Activated CD4-positive, CD25-positive, alpha-beta regulatory T cell treated with anti-CD3 and anti-CD28 coated beads, Interleukin-2, amount 50 U/mL, for 16 hours (primary cell): ENCODE measurements around the gene ADAT2.
"Not testable (repeated sequence)": the region's sequence is repeated elsewhere in the genome, so short reads cannot be mapped to it uniquely, and the experiment has no call there.

Experiments
- DNase-seq: peaks from one replicate; pipeline ENCODE4 v3.0.0-alpha.2; 2020; ENCODE audit warnings: low read depth, low spot score

The ADAT2 gene

DNA sequence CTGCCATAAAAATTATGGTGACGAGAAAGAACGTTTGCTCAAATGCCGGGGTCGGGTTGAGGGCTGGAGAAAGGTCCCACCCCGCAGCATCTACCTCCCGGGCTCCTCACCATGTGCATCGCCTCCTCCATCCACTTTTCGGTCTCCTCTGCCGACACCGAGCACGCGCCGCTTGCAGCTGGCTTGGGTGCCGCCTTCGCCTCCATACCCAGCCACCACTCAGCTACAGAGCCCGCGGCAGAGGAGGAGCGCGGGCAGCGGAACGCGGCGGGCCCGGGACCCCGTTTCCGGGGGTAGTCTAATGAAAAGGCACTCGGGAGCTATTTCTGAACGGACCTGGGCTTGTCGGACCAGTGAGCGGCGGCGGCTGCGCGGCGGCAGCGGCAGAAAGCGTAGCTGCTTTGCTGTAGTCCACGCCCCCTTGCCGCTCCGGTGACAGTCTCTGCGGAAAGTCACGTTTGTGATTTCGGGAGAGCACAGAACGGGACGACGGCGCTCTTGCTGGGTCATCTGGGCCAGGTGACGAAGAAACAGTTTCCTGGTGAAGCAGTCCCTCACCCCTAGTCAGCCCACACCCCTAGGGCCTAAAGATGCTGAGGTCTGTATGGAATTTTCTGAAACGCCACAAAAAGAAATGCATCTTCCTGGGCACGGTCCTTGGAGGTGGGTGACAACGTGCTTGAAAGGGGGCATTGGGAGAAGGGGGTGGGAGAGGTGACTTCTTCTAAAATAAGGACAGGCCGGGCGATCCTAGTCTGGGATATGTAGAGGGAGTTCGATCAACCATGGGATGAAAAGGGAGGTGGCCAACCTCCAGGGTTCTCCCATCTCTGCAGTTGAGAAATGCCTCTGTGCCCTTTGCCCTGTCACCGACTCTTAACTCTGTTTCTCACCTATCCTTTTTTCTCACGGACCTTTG lies at the start of gene ADAT2, which contains the start of gene PEX3:
TSS of gene ADAT2 (minus strand) at position 243 of the 919 bp plus-strand sequence. CDS start at position 206, 37 bp downstream.
TSS of gene PEX3 (plus strand) at position 353 of the 919 bp plus-strand sequence. CDS start at position 591, 238 bp downstream.
- peak; percentile 80 for DNase-seq

DNA sequence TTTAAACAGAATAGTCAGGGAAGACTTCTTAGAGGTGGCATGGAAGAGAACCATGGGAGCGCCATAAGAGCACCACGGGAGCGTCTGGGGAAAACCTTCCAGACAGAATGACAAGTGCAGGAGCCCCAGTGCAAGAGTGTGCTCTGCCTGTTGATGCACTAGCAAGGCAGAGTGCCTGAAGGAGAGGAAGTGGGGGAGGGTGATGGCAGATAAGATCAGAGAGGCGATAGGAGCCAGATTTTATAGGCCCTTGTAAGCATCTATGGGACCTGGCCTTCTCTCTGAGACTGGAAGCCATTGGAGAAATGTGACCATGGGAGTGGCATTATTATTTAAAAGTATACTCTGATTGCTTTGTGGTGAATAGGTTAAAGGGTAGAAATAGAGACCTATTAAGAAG lies 47.9 kb upstream of the ADAT2 start:
- no peak for DNase-seq

DNA sequence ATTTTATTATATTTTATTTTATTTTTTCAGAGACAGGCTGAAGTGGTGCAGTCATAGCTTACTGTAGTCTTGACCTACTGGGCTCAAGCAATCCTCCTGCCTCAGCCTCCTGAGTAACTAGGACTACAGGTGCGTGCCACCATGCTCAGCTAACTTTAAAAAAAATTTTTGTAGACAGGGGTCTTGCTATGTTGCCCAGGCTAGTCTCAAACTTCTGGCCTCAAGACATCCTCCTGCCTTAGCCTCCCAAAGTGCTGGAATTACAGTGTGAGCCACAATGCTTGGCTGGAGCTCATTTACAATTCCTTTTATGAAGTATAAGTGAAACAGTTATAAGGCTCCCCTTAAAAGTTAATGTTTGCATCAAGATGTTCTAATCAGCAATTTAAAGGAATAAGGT lies 46.5 kb upstream of the ADAT2 start:
- DNase-seq: no peak

DNA sequence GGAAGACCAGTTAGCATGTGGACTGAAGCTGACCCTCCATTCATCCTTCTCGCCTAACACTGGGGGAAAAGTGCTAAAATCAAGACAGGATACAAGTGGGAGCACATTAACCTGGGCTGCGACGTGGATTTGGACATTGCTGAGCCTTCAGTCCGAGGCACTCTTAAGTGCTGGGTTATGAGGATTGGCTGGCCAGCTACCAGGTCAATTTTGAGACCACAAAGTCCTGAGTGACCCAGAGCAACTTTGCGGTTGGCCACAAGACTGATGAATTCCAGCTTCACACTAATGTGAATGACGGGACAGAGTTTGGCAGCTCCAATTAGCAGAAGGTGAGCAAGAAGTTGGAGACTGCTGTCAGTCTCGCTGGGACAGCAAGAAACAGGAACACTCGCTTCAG lies 40.3 kb upstream of the ADAT2 start:
- DNase-seq: no peak

DNA sequence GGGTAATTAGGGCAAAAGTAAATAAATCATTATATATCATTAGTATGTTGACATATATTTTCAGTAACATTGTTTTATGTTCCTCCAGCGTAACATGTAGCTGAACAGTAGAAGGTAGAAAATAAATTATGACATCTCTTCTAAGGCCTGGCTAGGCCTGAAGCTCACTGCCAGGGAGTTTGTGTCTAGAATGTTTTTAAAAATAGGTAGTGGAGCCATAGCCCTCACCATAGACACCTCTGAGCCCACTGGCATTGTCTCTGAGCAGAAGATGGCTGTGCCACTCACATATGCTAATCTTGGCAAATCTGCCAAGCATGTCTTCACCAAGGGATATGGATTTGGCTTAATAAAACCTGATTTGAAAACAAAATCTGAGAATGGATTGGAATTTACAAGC lies 39.7 kb upstream of the ADAT2 start:
- no peak for DNase-seq

DNA sequence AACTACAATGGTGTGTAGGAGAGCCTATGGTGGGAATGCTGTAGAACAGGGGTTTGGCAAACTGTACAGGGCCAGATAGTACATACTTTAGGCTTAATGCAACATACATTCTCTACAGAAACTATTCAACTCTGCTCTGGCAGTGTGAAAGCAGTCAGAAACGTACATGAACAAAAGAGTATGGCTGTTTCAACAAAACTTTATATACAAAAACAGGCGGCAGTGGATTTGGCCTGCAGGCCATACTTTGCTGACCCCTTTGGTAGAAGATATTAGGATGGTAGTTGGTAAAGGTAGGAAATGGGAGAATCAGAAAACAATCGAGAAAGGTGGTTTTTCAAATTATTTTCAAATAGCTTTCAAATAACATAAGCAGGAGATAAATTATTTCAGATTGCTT lies 36.3 kb upstream of the ADAT2 start:
- DNase-seq: no peak

DNA sequence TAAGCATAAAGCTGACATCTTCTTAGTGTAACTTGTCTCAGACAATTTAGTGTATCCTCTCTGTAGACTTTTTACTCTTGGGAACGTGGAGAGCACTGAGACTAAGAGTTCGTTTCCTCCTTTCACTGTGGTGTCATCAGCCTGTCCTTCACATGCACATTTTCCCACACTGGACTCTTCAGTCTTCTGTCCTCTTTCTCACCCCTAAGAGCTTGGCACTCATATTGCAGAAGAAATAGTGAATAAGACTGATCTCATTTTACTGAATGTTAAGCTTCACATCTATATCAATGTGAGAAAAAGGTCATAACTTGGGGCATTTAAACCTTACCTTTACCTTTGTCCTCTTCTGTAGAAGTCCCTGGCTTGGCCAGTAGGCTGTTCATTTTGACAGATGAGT lies 35.5 kb upstream of the ADAT2 start:
- DNase-seq: no peak

DNA sequence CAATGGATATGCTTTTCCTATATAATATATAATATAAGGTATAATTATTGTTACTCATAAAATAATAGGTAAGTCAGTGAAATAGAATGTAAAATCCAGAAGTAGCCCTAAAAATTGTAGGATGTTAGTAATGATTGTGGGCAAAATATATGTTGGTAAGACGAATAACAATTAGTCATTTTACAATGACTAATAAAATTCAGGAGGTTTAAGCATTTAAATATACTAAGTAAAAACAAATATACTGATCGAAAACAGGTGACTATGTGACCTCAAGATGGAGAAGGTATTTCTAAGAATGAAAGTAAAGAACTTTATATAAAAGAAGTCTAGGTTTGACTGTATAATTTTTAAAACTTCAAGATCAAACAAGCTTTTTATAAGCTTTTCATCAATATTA lies 32.1 kb upstream of the ADAT2 start:
- no peak for DNase-seq

DNA sequence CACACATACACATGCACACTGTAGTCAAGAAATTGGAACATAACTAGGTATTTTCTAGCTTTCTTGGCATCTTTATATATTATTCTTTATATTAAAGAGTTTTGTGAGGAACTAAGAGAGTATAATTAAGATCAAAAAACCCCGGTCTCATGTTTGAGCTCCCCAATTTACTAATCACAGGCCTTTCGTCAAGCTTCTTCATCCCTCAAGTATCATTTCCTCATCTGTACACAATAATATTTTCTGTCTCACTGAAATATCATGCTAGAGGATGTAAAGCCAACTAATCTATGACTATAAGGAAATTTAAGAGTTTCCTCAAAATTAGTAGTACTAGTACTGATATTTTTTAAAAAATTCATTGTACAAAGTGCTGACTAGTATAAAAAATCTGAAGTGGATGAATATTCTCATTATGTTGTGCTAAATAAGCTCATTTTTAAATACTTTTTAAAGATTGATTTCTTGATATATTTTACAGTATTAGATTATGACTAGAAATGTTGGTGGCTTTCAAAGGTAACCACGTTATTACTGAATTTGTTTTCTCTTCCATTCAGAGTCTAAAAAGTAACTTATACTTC lies 28.1 kb upstream of the ADAT2 start:
- DNase-seq: no peak

DNA sequence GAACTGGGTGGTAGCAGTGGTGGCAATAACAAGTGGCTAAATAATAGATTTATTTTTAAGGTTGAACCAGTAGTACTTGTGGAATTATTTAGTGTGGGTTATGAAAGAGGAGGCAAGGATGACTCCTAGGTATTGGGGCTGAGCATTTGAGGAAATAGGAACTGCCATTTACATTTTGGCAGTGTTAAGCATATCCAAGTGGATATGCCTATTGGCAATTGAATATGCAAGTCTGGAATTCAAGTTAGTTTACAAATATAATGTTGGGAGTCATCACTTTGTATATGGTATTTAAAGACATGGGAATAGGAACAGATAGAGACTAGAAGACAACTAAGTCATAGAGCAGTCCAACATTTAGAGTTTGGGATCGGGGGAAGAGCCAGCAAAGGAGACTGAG lies 26.1 kb upstream of the ADAT2 start:
- DNase-seq: no peak

DNA sequence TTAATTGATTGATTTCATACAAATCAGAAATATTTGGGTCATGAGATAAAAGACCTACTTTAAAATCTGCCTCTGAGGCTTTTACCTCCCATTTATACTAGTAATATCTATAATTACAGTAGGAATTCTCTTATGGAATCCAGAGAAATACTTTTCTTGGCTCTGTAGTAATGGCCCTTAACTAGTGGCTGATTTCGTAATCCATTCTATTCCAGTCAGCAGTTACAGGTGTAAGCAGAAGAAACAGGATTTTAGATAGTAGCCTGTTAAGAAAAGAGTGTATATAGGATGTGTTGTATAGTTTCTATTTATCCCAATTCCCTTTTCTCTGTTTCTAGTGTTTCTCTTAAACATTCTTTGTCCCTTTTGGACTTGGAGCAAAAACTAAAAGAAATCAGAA lies 21.3 kb upstream of the ADAT2 start:
- DNase-seq: no peak

DNA sequence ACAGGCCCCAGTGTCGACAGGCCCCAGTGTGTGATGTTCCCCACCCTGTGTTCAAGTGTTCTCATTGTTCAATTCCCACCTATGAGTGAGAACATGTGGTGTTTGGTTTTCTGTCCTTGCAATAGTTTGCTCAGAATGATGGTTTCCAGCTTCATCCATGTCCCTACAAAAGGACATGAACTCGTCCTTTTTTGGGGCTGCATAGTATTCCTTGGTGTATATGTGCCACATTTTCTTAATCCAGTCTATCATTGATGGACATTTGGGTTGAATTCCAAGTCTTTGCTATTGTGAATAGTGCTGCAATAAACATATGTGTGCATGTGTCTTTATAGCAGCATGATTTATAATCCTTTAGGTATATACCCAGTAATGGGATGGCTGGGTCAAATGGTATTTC lies 18.3 kb upstream of the ADAT2 start:
- not testable (repeated sequence) for DNase-seq

DNA sequence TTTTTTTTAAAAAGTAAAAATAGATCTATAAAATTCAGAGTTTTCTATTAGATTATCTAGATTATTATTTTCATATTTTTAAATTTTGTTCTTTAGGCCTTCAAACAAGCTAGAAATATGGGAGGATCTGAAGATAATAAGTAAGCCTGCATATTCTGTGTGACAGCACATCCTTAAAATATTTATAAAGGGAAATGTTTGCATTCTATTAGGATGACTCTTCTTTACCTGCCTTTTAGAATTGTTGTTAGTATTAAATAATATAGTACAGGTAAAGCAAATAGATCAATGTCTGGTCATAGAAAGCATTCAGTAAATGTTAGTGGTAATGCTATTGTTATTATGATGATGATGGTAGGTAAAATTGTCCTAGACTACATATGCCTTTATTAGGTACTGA lies 17.5 kb upstream of the ADAT2 start:
- no peak for DNase-seq

DNA sequence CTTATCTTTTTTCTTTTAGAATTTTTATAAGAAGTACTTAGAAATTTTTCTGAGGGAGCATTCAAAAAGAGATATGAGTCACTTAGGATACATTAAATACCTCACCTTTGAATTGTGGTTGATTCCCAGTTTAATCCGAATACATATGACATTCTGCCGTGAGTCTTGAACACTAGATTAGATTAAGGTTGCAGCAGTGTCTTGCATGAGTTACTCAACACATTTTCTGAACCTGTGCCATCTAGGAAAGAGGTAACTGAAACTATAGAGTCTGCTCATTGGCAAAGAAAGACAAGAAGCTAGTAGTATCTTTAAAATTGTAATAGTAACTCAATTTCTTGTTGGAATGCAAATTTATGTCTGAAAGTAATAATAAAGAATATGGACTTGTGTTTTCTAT lies 15.1 kb upstream of the ADAT2 start:
- DNase-seq: no peak

DNA sequence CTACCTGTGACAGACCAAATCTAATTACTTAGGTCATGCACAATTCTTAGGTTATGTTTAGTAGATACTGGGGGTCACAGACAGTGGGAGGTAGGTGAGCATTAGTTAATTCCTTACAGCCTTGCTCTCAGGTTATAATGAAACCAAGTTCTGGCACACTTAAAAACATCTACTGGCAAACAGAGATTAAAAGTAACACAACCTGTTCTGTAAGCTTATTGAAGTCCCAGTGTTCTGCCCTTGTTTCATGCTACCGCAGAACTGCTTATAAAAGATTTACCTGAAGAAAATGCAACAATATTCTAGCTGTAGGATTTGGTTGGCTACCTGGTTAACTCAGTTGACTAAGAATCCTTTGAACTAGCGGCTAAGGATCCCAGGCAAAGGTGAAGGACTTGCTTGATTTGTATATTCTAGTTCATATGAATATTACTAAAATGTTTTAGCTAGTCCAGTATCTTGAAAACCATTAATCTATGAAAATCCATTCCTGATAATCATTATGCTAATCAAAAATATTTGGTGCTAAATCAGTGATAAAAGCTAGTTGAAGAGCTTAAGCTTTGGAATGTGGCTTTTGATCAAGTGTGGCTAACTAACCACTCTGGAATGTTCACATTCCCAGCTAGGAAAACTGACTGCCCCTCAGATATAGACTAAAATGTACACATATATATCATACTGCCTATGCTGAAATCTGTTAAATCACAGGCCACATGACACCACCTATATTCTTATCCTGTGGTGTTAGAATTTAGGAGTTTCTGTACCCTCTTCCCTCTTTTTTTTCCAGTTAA lies 7.3 kb upstream of the ADAT2 start:
- no peak for DNase-seq

DNA sequence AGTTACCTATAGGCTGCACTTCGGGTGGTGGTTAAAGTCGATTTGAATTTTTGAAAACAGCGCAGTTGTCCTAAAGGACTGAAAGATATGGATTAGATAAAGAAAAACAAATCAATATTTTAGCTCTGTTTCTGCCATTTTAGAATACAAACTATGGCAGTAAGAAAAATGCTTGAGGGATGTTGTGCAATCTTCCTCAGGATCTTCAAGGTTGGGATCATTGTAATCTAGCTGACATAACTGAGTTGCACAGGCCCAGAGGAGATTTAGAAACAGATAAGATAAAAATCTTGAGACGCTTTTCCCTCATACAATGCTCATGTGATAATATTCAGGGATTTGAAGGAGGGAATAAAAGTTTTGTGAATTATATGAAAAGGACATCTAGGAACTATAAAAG lies 1.0 kb upstream of the ADAT2 start:
- no peak for DNase-seq

DNA sequence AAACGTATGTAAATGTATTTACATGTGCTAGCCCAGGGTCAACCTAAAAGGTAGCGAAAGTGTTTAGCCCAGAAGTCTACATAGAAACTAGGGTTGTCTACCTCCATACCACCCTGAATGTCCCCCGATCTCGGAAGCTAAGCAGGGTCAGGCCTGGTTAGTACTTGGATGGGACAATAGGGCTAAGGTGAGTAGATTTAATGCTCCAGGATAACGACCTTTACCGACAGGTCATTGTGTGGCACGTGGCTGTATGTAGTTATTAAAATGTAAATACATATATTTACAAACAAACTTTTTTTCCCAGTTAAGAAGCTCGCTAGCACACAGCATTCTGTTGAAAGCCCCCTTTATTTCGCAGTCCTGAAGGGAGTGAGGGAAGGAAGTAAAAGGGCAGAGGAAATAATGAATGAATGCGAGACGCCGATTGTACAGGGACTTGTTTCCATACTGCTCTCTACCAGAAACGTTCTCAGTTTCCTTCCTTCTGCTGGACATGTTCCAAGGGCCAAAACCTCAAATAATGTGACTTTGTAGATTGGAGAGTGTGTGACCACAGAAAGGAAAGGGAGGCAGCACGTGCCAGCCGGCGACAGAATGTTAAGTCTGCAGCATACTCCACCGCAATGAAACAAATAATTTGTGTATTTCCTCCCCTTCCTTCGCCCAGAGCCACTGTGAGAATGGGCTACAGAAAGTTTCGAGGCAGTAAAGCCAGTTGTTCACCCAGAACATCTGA lies 612 bp downstream of the ADAT2 start:
- DNase-seq: no peak

DNA sequence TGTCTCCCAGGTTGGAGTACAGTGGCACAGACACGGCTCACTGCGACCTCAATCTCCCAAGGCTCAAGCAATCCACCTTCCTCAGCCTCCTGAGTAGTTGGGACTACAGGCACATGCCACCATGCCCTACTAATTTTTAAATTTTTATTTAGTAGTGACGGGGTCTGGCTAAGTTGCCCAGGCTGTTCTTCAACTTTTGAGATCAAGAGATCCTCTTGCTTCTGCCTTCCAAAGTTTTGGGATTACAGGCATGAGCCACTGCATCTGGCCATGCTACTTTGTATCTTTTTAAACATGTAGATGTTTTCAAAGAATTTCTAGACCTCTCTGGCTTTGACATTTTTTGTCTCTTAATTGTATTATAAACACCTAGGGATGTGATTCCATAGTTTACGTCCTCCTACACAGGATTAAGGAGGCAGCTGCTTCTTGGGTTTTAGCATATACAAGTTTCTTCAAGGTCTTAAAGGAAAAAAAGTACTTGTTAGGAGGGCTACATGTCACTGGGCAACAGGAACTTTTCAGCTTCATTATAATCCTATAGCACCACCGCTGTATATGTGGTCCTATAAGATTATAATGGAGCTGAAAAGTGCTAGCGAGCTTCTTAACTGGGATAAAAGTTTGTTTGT lies 1.3 kb downstream of the ADAT2 start:
- no peak for DNase-seq

DNA sequence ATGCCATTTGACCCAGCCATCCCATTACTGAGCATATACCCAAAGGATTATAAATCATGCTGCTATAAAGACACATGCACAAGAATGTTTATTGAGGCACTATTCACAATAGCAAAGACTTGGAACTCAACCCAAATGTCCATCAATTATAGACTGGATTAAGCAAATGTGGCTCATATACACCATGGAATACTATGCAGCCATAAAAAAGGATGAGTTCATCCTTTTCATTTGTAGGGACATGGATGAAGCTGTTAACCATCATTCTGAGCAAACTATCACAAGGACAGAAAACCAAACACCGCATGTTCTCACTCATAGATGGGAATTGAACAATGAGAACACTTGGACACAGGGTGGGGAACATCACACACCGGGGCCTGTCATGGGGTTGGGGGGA lies 2.6 kb downstream of the ADAT2 start:
- not testable (repeated sequence) for DNase-seq

DNA sequence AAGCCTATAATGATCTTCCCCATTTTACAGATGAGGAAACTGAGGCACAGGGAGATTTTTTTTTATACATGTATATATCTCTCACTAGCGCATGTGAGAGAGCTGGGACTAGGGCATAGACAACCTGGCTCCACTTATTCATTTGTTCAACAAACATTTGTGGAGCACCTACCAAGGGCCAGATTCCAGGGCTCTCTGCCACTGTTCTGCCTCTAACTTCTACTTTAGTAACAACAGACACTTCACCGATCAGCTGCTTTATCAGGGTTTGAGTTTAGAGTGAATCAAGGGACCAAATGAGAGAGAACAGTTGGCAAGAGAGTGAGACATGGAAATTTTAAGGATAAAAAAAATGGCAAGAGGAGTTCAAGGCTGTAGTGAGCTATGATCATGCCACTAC lies 7.4 kb downstream of the ADAT2 start:
- no peak for DNase-seq
